ENCODE results near the gene VSIG10.

- TF ChIP-seq REST (IDR thresholded peaks at IDR 0.05; ENCODE audit: insufficient read depth in 1 of 2, low read depth in 2 of 2, low read length in 1 of 2) (no peak), CTCF (IDR thresholded peaks at IDR 0.05) (no peak)
Observed at GRCh38 chr12:118103201-118103600, 610 bp downstream of the VSIG10 start.

Data from Panc1 (cell line).